Diencephalon (tissue), 1 donor: Measurements from ENCODE around the gene CRYZL1. TPM values are rescaled to one million over a fixed set of nuclear protein-coding genes. Genes with fewer than 3 reads are reported as not detected.

Experiments used
- total RNA-seq: library from RNA; depleted of rRNA; stranded (reverse); fragments of >200 nt; gene quantifications from one replicate; pipeline ENCODE4 v1.2.3, GENCODE V29; 2014

Gene CRYZL1
- total RNA-seq = 51.9 TPM

DNA sequence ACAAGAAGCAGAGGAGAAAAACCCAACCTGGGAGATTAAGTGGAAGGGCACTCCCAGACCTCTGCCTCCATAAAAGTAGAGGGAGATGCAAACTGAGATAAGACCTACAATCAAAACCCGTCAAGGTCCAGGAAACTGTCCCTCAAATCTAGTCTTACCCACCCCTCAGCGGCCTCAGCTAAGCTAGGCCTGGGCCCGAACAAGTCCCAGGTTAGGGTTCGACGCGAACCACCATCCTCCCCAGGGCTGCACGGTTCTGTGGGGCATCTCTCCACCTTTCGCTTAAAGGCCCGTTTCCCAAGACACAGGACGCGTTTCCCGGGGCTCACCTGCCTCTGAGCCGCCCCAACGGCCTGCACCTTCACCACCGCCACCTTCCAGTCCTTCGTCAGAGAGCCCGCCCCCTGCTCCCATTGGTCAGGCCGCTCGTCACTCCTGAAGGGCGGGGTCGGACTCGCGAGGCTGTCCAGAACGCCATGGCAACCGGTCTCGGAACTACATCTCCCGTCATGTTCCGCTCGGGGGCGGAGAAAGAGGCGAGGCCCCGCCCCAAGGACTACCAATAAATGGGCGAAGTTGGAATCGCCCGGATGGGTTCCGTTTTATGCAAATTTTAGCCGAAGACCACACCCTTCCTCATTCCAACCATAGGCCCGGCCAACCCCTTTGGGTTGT, at the start of gene CRYZL1:
Gene CRYZL1 (minus strand): TSS at position 390 of the 675 bp plus-strand sequence. CDS start 10,190 bp downstream, outside the sequence.

GRCh38 chr21:33642027-33642895, 720 bp upstream of the CRYZL1 start, which contains the start of gene ITSN1:
Gene ITSN1, plus strand, starts transcription at chr21:33642501. Its CDS starts 76,328 bp downstream, at chr21:33718829.

GRCh38 chr21:33588485-33589335, 52.8 kb downstream of the CRYZL1 start, which contains the start of gene DONSON:
Gene DONSON, minus strand, starts transcription at chr21:33588684. Its CDS starts 43 bp downstream, at chr21:33588641.

DNA sequence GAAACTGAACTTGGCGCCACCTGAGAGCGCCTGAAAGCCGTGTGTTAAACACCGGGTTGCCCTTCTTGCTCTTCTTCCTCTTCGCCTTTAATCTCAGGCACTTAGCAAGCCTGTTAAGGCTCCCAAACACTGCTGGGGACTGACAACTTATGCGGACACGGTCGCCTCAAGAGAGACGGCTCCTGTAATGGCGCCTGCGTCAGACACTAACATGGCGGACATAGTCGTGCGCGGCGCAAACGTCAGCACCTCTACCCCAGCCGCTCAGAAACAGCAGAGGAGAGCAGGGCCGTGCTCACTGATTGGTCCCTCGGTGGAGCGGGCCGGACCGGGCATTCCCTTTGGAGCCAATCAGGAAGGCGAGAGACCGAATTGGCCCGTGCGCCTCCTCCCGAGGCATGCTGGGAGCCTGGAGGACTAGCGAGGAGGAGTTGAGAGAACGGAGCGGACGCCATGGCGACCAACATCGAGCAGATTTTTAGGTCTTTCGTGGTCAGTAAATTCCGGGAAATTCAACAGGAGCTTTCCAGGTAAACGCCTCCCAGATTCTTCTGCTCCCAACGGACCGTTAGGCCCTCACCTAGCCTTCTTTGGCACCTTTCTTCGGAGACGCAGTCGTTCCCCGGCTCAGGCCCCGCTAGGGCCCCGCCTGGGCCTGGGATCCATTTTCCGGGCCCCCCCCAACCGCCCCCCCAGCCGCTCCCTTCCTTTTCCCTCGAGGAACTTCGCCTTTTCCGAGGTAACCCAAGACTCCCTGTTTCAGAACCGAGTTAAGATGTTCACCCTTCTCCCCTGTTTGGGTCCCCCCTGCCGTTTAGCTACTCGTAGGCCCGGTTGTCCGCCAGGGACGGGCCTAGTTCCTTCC, 98.7 kb downstream of the CRYZL1 start, which contains the start of gene SON:
Gene SON (plus strand): TSS at position 399 of the 865 bp plus-strand sequence. CDS start 55 bp downstream, at position 454.

DNA sequence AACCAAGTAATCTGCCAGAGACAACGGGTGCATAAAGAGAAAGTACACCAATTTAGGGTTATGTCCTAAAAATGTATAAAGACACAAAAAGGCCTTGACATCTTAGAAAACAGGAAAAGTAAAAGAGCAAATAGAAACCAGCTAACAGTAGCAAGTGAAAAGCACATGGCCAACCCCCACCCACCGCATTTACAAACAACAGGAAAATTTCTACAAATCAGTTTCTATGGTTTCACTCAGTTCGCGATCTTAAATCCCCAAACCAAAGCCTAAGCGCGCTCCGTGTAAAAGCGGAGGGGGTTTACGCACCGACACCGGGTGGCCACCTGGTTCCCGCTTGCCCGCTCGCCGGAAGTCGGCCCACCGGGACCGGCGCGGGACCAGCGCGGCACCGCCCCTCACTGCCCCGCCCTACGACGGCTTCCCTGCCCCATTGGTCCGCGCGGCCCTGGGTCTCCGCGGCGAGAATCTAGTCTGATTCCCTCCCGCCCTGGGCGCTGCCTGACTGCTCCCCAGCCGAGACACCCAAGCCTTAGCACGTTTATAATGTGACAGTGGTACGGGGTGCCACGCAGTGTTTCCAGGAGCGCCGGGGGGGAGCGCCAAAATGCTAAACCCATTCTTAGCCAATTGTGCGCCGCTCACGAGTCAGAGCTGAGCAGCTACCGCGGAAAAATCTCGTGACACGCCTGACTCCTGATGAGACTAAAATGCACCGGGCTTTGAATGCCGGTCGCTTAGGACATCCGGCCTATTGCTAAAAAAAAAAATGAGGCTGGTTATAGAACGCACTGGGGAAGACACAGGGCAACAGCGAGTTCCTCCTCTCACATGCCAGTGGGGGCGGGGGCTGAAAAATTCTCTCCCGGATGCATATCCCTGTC, 99.5 kb downstream of the CRYZL1 start, which contains the start of gene GART:
Gene GART (minus strand): TSS at position 362 of the 884 bp plus-strand sequence. CDS start 2,802 bp downstream, outside the sequence.

Other genes starting within 250 kb of the CRYZL1 start
- gene IFNGR2, start 238.3 kb downstream of the CRYZL1 start, total RNA-seq = 56.3 TPM
- gene TMEM50B, start 161.8 kb downstream of the CRYZL1 start, total RNA-seq = 67.4 TPM
- 8.5 TPM for gene DNAJC28, start 150.0 kb downstream of the CRYZL1 start, total RNA-seq
- 72.9 TPM for gene GART, start 99.6 kb downstream of the CRYZL1 start, total RNA-seq
- 135 TPM for gene SON, start 98.7 kb downstream of the CRYZL1 start, total RNA-seq
- 33.2 TPM for gene DONSON, start 53.1 kb downstream of the CRYZL1 start, total RNA-seq
- 80.0 TPM for gene ITSN1, start 760 bp upstream of the CRYZL1 start, total RNA-seq